Activated gamma-delta T cell treated with Interleukin-2 at 50 U/mL for 16 hours (primary cell): ENCODE measurements around the gene CYP4A11.
"Not testable (repeated sequence)": the region's sequence is repeated elsewhere in the genome, so short reads cannot be mapped to it uniquely, and the experiment has no call there.

ENCODE experiments used
- DNase-seq: peaks from one replicate; pipeline ENCODE4 v3.0.0-alpha.2; 2020

CYP4A11 gene

GRCh38 chr1:46941135-46941694, at the start of gene CYP4A11:
CYP4A11 (minus strand) TSS chr1:46941476; CDS start chr1:46941433, 43 bp downstream.
- no peak for DNase-seq

- not testable (repeated sequence) for DNase-seq
Measured at GRCh38 chr1:46990541-46990940, 49.3 kb upstream of the CYP4A11 start.

GRCh38 chr1:46983830-46984586, 42.7 kb upstream of the CYP4A11 start:
- DNase-seq, result no peak

- no peak for DNase-seq
Measured at GRCh38 chr1:46983166-46983829, 42.0 kb upstream of the CYP4A11 start.

- DNase-seq, result no peak
Measured at GRCh38 chr1:46969014-46969619, 27.8 kb upstream of the CYP4A11 start.

GRCh38 chr1:46962272-46962671, 21.0 kb upstream of the CYP4A11 start:
- DNase-seq, result not testable (repeated sequence)

GRCh38 chr1:46961066-46961758, 19.9 kb upstream of the CYP4A11 start:
- no peak for DNase-seq

- no peak for DNase-seq
Measured at GRCh38 chr1:46960250-46960649, 19.0 kb upstream of the CYP4A11 start.

- not testable (repeated sequence) for DNase-seq
Measured at GRCh38 chr1:46955116-46955515, 13.8 kb upstream of the CYP4A11 start.

GRCh38 chr1:46953847-46954246, 12.6 kb upstream of the CYP4A11 start:
- not testable (repeated sequence) for DNase-seq

GRCh38 chr1:46949417-46949666, 8.1 kb upstream of the CYP4A11 start:
- DNase-seq, result not testable (repeated sequence)

GRCh38 chr1:46948629-46949416, 7.5 kb upstream of the CYP4A11 start:
- no peak for DNase-seq

- DNase-seq, result not testable (repeated sequence)
Measured at GRCh38 chr1:46947706-46948105, 6.4 kb upstream of the CYP4A11 start.

GRCh38 chr1:46942086-46942485, 810 bp upstream of the CYP4A11 start:
- no peak for DNase-seq

- DNase-seq, result no peak
Measured at GRCh38 chr1:46940307-46940706, 969 bp downstream of the CYP4A11 start.

GRCh38 chr1:46937270-46937669, 4.0 kb downstream of the CYP4A11 start:
- no peak for DNase-seq

GRCh38 chr1:46936788-46937187, 4.5 kb downstream of the CYP4A11 start:
- DNase-seq, result no peak

- not testable (repeated sequence) for DNase-seq
Measured at GRCh38 chr1:46934852-46935251, 6.4 kb downstream of the CYP4A11 start.

- DNase-seq, result not testable (repeated sequence)
Measured at GRCh38 chr1:46932020-46932419, 9.3 kb downstream of the CYP4A11 start.

GRCh38 chr1:46931151-46931550, 10.1 kb downstream of the CYP4A11 start:
- no peak for DNase-seq

GRCh38 chr1:46927249-46927835, 13.9 kb downstream of the CYP4A11 start:
- DNase-seq, result no peak

- DNase-seq, result no peak
Measured at GRCh38 chr1:46910790-46911189, 30.5 kb downstream of the CYP4A11 start.
